BE2C (cell line): ENCODE results near the gene DRAP1.

ENCODE experiments used
- DNase-seq: peaks from one replicate; pipeline ENCODE4 v3.0.0-alpha.2; 2020
- H3K27me3 ChIP-seq: fragments of 250-450 bp; sonication (Bioruptor Pico); 2 replicates; pipeline ENCODE4 v1.5.1; 2020; ENCODE audit warnings: mild to moderate bottlenecking
- H3K36me3 ChIP-seq: fragments of 250-450 bp; sonication (Bioruptor Pico); 2 replicates; pipeline ENCODE4 v1.5.1; 2020; ENCODE audit warnings: mild to moderate bottlenecking
- H3K4me1 ChIP-seq: fragments of 250-450 bp; sonication (Bioruptor Pico); 2 replicates; pipeline ENCODE4 v1.5.1; 2020
- H3K4me3 ChIP-seq: 2 replicates; pipeline ENCODE4 v1.5.1; 2011; ENCODE audit warnings: low read depth, low read length
- H3K9me3 ChIP-seq: fragments of 250-450 bp; sonication (Bioruptor Pico); 2 replicates; pipeline ENCODE4 v1.5.1; 2020
- CTCF ChIP-seq: IDR thresholded peaks from 2 replicates; pipeline ENCODE4 v1.5.1; 2012; ENCODE audit warnings: mild to moderate bottlenecking, low read depth, low read length

The DRAP1 gene

GRCh38 chr11:65952052-65952521 lies 32.9 kb downstream of the DRAP1 start:
- no peaks in the 10 kb centered on the region for H3K4me1 ChIP-seq
- peaks cover 3% of the 10 kb centered on the region for H3K27me3 ChIP-seq
- DNase-seq: no peak
- no peak for TF ChIP-seq CTCF
- H3K4me3 ChIP-seq: no peak overlapping the region
- no peaks in the 10 kb centered on the region for H3K36me3 ChIP-seq
- H3K9me3 ChIP-seq: no peaks in the 10 kb centered on the region

GRCh38 chr11:65953471-65953870 lies 34.2 kb downstream of the DRAP1 start:
- H3K36me3 ChIP-seq: no peaks in the 10 kb centered on the region
- no peaks in the 10 kb centered on the region for H3K9me3 ChIP-seq
- H3K4me1 ChIP-seq: no peaks in the 10 kb centered on the region
- peaks cover 3% of the 10 kb centered on the region for H3K27me3 ChIP-seq
- H3K4me3 ChIP-seq: no peak overlapping the region
- no peak for TF ChIP-seq CTCF
- DNase-seq: no peak

GRCh38 chr11:65954771-65955170 lies 35.5 kb downstream of the DRAP1 start:
- DNase-seq: no peak
- H3K36me3 ChIP-seq: no peaks in the 10 kb centered on the region

GRCh38 chr11:65958291-65958690 lies 39.1 kb downstream of the DRAP1 start:
- TF ChIP-seq CTCF: no peak
- Histone ChIP-seq H3K4me1 (no peaks in the 10 kb centered on the region), H3K27me3 (peaks cover 3% of the 10 kb centered on the region), H3K36me3 (no peaks in the 10 kb centered on the region; the same call in 1 of the 2 replicates), H3K4me3 (no peak overlapping the region), H3K9me3 (no peaks in the 10 kb centered on the region)
- DNase-seq: no peak

More at GRCh38 chr11:65954771-65955170, 35.5 kb downstream of the DRAP1 start:
- no peaks in the 10 kb centered on the region for H3K4me1 ChIP-seq
- no peaks in the 10 kb centered on the region for H3K9me3 ChIP-seq
- no peak overlapping the region for H3K4me3 ChIP-seq
- H3K27me3 ChIP-seq: peaks cover 3% of the 10 kb centered on the region
- no peak for TF ChIP-seq CTCF

GRCh38 chr11:65958774-65959420 lies 39.7 kb downstream of the DRAP1 start:
- no peaks in the 10 kb centered on the region for H3K4me1 ChIP-seq
- H3K4me3 ChIP-seq: no peak overlapping the region
- peaks cover 3% of the 10 kb centered on the region for H3K27me3 ChIP-seq
- no peak for TF ChIP-seq CTCF
- no peak for DNase-seq
- H3K36me3 ChIP-seq: peaks cover 3% of the 10 kb centered on the region
- no peaks in the 10 kb centered on the region for H3K9me3 ChIP-seq

- peaks cover under 1% of the 10 kb centered on the region; the same call in 1 of the 2 replicates for H3K27me3 ChIP-seq
- TF ChIP-seq CTCF: no peak
- H3K4me3 ChIP-seq: peak overlapping the region; percentile 94
- H3K4me1 ChIP-seq: no peaks in the 10 kb centered on the region
- no peaks in the 10 kb centered on the region for H3K9me3 ChIP-seq
- peaks cover 22% of the 10 kb centered on the region for H3K36me3 ChIP-seq
- no peak for DNase-seq
Measured at GRCh38 chr11:65960824-65961266, 41.6 kb downstream of the DRAP1 start.
